CD4-positive, alpha-beta T cell (primary cell): ENCODE measurements around the gene CCDC137. TPM values are rescaled to one million over a fixed set of nuclear protein-coding genes. Genes with fewer than 3 reads are reported as not detected.

Experiments
- ATAC-seq: fragments of 200-7000 bp; cut with Tn5 transposase; one replicate; pipeline ENCODE4 v1.10.0; 2022; ENCODE audit warnings: mild to moderate bottlenecking; ENCODE audit not compliant: poor library complexity
- CTCF ChIA-PET: fragments of 350-600 bp; sonication (Branson Sonifier 250); formaldehyde crosslinking; loops from one replicate; lab custom pipeline; 2021; ENCODE audit warnings: antibody characterized with exemption, inconsistent platforms; lab: Charles Lee
- POLR2A ChIA-PET: fragments of 350-600 bp; sonication (Branson Sonifier 250); formaldehyde crosslinking; loops from one replicate; lab custom pipeline; 2021; ENCODE audit warnings: antibody characterized with exemption, inconsistent platforms; lab: Charles Lee
- DNase-seq, 14 experiments: peaks; one replicate each; pipeline ENCODE4 v3.0.0-alpha.2; 2013 to 2020; ENCODE audit warnings: mixed read lengths in 2 of 14
- H3K27ac ChIP-seq, 2 donors: one replicate each; pipeline versions ENCODE4 v1.5.1 to v1.7.0; 2013; ENCODE audit warnings: low read length in 2 of 2, low read depth in 1 of 2, mild to moderate bottlenecking in 1 of 2
- H3K27me3 ChIP-seq, 2 experiments: 1 replicate in 1 of 2; 2 replicates in 1 of 2; pipeline versions ENCODE4 v1.6.1 to v1.7.0; 2013; ENCODE audit warnings: low read length in 2 of 2, control low read depth in 1 of 2, mild to moderate bottlenecking in 1 of 2, moderate library complexity in 1 of 2; ENCODE audit not compliant: insufficient read depth in 2 of 2, control insufficient read depth in 1 of 2
- H3K36me3 ChIP-seq: one replicate; pipeline ENCODE4 v1.6.1; 2013; ENCODE audit warnings: low read length, control low read depth; ENCODE audit not compliant: insufficient read depth
- H3K4me1 ChIP-seq: one replicate; pipeline ENCODE4 v1.6.1; 2013; ENCODE audit warnings: low read length, control low read depth; ENCODE audit not compliant: insufficient read depth
- H3K4me3 ChIP-seq: one replicate; pipeline ENCODE4 v1.5.1; 2013; ENCODE audit warnings: mild to moderate bottlenecking, low read length, moderate library complexity
- H3K9me3 ChIP-seq, 2 experiments: 1 replicate in 1 of 2; 2 replicates in 1 of 2; pipeline versions ENCODE4 v1.6.1 to v1.7.0; 2013; ENCODE audit warnings: low read length in 2 of 2, mild to moderate bottlenecking in 2 of 2, control low read depth in 1 of 2, moderate library complexity in 1 of 2; ENCODE audit not compliant: control insufficient read depth in 1 of 2, insufficient read depth in 1 of 2
- H3K27ac Mint-ChIP-seq: one replicate; pipeline ENCODE4 v1.8.0; 2020; ENCODE audit warnings: mixed read lengths
- H3K27me3 Mint-ChIP-seq: one replicate; pipeline ENCODE4 v1.8.0; 2021; ENCODE audit warnings: mixed read lengths
- H3K36me3 Mint-ChIP-seq: one replicate; pipeline ENCODE4 v1.8.0; 2021; ENCODE audit warnings: low read depth, mixed read lengths
- H3K4me1 Mint-ChIP-seq: one replicate; pipeline ENCODE4 v1.8.0; 2021; ENCODE audit warnings: low read depth, mixed read lengths
- H3K4me3 Mint-ChIP-seq: one replicate; pipeline ENCODE4 v1.8.0; 2020; ENCODE audit warnings: mild to moderate bottlenecking, mixed read lengths
- H3K9me3 Mint-ChIP-seq: one replicate; pipeline ENCODE4 v1.8.0; 2020; ENCODE audit warnings: mixed read lengths
- intact Hi-C, 2 experiments: fragments of 100-400 bp; cut with DNase I in 1 of 2; cut with micrococcal nuclease in 1 of 2; formaldehyde crosslinking; loops; one replicate each; pipeline versions ENCODE4 v1.15.1 to v1.9.0; 2023 to 2025; cut with DNase I, micrococcal nuclease
- microRNA-seq: library from miRNA; unstranded; fragments of <30 nt; microRNA quantifications from one replicate; pipeline ENCODE4 v1.2.0, GENCODE V29; 2021; ENCODE audit warnings: borderline microRNAs expressed, borderline replicate concordance
- total RNA-seq, 174 experiments: library from RNA in 2 of 174; stranded (reverse) in 2 of 174; gene quantifications; one replicate each; pipeline ENCODE4 v1.2.3 and lab custom pipeline; 2021 to 2026
- TF ChIP-seq, protein P1 (sequence below): fragments of 200-600 bp; IDR thresholded peaks from one replicate; pipeline ENCODE4 v1.8.0; 2022; ENCODE audit warnings: antibody characterized with exemption, mild to moderate bottlenecking

CCDC137 gene
- total RNA-seq, 2 experiments from 2014 or later: 20.8 to 21.7 TPM

DNA sequence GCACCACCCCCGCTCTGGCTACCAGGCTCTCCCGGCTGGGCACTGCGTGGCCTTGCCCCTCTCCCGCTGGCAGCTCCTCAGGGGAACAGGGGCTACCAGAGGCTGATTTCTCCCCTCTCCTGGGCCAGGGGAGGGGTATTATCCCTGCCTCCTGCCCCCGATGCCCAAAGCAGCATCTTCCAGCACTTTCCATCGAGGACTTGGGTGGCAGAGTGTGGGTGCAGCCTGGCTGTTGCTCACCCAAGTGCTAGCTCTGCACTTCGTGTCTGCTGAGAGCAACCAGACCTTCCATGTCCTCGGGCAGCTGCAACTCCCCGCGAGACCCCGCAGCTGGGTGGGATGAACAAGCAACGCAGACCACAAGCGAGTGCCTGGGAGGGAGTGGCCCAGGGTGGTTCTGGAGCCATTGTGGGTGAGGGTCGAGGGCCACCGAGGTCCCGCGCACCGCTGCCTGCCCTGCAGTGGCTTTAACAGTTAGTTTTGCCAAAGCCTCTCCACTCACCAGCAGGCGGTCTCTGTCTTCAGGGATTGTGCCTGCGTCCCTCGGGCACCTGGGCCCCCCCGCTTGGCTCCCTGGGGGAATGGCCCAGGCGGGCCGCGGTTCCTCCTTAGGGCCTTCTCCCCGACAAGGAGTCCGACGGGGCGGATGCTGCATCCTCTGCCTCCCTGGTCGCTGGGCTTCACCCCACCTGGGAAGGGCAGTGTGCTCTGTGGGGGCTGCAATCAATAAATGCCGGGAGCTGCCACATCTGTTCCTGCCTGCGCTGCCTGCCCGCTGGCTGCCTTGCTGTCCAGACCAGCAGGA, 53.9 kb downstream of the CCDC137 start:
- Histone ChIP-seq H3K4me3 (no peak overlapping the region), H3K36me3 (no peaks in the 10 kb centered on the region), H3K4me1 (no peaks in the 10 kb centered on the region), H3K27ac (no peak overlapping the region), H3K9me3 (no peaks in the 10 kb centered on the region), H3K27me3 (peaks cover 0 to 5% of the 10 kb centered on the region in 2 experiments)
- Mint-ChIP-seq H3K27me3 (peaks cover 7% of the 10 kb centered on the region), H3K9me3 (no peaks in the 10 kb centered on the region), H3K36me3 (no peaks in the 10 kb centered on the region), H3K4me1 (no peaks in the 10 kb centered on the region), H3K4me3 (no peak overlapping the region), H3K27ac (no peak overlapping the region)
- CTCF ChIA-PET: no interaction called here
- intact Hi-C loops: no loop called here
- ATAC-seq: no peak
- TF ChIP-seq, protein P1, sequence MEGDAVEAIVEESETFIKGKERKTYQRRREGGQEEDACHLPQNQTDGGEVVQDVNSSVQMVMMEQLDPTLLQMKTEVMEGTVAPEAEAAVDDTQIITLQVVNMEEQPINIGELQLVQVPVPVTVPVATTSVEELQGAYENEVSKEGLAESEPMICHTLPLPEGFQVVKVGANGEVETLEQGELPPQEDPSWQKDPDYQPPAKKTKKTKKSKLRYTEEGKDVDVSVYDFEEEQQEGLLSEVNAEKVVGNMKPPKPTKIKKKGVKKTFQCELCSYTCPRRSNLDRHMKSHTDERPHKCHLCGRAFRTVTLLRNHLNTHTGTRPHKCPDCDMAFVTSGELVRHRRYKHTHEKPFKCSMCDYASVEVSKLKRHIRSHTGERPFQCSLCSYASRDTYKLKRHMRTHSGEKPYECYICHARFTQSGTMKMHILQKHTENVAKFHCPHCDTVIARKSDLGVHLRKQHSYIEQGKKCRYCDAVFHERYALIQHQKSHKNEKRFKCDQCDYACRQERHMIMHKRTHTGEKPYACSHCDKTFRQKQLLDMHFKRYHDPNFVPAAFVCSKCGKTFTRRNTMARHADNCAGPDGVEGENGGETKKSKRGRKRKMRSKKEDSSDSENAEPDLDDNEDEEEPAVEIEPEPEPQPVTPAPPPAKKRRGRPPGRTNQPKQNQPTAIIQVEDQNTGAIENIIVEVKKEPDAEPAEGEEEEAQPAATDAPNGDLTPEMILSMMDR: no peak
- POLR2A ChIA-PET: no interaction called here
- DNase-seq: no peak

DNA sequence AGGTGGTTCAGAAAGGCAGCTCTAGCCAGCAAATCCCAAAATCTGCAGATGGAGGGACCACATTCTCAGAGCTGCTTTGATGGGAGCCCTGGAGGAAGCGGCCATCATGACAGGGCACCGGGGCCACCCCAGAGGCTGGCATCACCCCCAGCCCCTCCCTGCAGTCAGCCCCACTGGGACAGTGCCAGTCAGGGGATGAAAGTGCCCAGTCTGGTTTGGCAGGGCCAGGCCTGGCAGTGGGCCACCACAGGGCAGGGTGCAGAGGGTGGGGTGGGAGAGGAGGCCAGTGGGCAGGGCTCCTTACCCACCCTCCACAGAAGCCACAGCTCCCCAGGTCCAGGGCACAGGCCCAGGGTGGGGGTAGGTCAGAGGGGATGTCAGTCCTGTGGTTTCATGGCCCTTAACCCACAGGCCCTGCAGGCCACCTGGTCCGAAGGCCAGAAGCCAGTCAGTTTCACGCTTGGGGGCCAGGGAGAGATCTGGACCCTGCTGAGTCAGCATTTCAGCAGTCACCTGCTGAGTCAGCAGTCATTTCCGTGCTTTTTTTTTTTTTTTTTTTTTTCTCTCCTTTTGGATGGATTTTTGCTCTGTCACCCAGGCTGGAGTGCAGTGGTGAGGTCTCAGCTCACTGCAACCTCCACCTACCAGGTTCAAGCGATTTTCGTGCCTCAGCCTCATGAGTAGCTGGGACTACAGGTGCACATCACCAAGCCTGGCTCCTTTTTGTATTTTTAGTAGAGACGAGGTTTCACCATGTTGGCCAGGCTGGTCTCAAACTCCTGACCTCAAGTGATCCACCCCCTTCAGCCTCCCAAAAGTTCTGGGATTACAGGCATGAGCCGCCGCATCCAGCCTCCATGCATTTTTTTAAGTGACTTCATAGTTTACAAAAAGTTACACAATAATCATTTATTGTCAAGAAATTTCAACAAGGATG, 55.9 kb downstream of the CCDC137 start:
- no peak overlapping the region for H3K4me3 Mint-ChIP-seq
- H3K27ac Mint-ChIP-seq: no peak overlapping the region
- ATAC-seq (no peak), DNase-seq (no peak)
- Histone ChIP-seq H3K4me3 (no peak overlapping the region), H3K9me3 (no peaks in the 10 kb centered on the region), H3K36me3 (no peaks in the 10 kb centered on the region), H3K4me1 (no peaks in the 10 kb centered on the region), H3K27ac (no peak overlapping the region), H3K27me3 (peaks cover 0 to 5% of the 10 kb centered on the region in 2 experiments)
- ChIA-PET POLR2A (no interaction called here), CTCF (no interaction called here)
- no peaks in the 10 kb centered on the region for H3K4me1 Mint-ChIP-seq
- H3K27me3 Mint-ChIP-seq: peaks cover 15% of the 10 kb centered on the region
- H3K9me3 Mint-ChIP-seq: no peaks in the 10 kb centered on the region
- intact Hi-C loops: no loop called here
- TF ChIP-seq, protein P1: no peak
- H3K36me3 Mint-ChIP-seq: no peaks in the 10 kb centered on the region

Small RNA genes within 50 kb of the gene (microRNA-seq; reads per million reads assigned to microRNA genes)
- gene MIR6786: 0.61 reads per million

Other genes starting within 250 kb of the CCDC137 start
- gene ACTG1, start 153.9 kb upstream of the CCDC137 start, total RNA-seq: 1,000 to 10,000 TPM; 1,296 to 1,318 TPM
- 1 to 10 TPM; 1.0 to 1.1 TPM for gene FSCN2, start 138.4 kb upstream of the CCDC137 start, total RNA-seq
- 10 to 100 TPM; 18.7 to 19.7 TPM for gene FAAP100, start 114.4 kb upstream of the CCDC137 start, total RNA-seq
- 10 to 100 TPM; 61.0 to 62.4 TPM for gene NPLOC4, start 29.6 kb upstream of the CCDC137 start, total RNA-seq
- gene TSPAN10, start 29.5 kb upstream of the CCDC137 start, total RNA-seq: under 1 TPM in 1 of 2 experiments, not detected in 1; 0.17 TPM
- gene PDE6G, start 10.2 kb upstream of the CCDC137 start, total RNA-seq: under 1 TPM; 0.49 to 0.92 TPM
- gene OXLD1, start 132 bp upstream of the CCDC137 start, total RNA-seq: 10 to 100 TPM; 24.6 to 25.3 TPM
- gene ARL16, start 17.1 kb downstream of the CCDC137 start, total RNA-seq: 10 to 100 TPM; 35.7 to 38.5 TPM
- gene HGS, start 17.3 kb downstream of the CCDC137 start, total RNA-seq: 100 to 1,000 TPM; 118 to 127 TPM
- 10 to 100 TPM; 26.2 to 26.5 TPM for gene MRPL12, start 36.6 kb downstream of the CCDC137 start, total RNA-seq
- gene SLC25A10, start 45.5 kb downstream of the CCDC137 start, total RNA-seq: 1 to 10 TPM; 4.6 TPM
- gene GCGR, start 137.4 kb downstream of the CCDC137 start, total RNA-seq: not detected
- gene MCRIP1, start 166.6 kb downstream of the CCDC137 start, total RNA-seq: 10 to 100 TPM; 36.9 to 37.7 TPM
- gene PPP1R27, start 168.3 kb downstream of the CCDC137 start, total RNA-seq: not detected
- 100 to 1,000 TPM; 223 to 233 TPM for gene P4HB, start 193.8 kb downstream of the CCDC137 start, total RNA-seq
- gene ARHGDIA, start 204.6 kb downstream of the CCDC137 start, total RNA-seq: 100 to 1,000 TPM; 706 to 715 TPM
- 100 to 1,000 TPM in 1 of 2 experiments, 10 to 100 TPM in 1; 93.3 to 101 TPM for gene ALYREF, start 224.8 kb downstream of the CCDC137 start, total RNA-seq
- gene ANAPC11, start 225.0 kb downstream of the CCDC137 start, total RNA-seq: 10 to 100 TPM; 27.9 to 28.9 TPM
- under 1 TPM in 1 of 2 experiments, not detected in 1; 0.20 TPM for gene NPB, start 235.5 kb downstream of the CCDC137 start, total RNA-seq
- gene PCYT2, start 244.7 kb downstream of the CCDC137 start, total RNA-seq: 10 to 100 TPM; 18.7 to 18.9 TPM